ENCODE data around the gene PRKN. TPM values are rescaled to one million over a fixed set of nuclear protein-coding genes. Genes with fewer than 3 reads are reported as not detected.

PRKN gene
- total RNA-seq, 1 experiment from 2014 or later, result not detected

DNA sequence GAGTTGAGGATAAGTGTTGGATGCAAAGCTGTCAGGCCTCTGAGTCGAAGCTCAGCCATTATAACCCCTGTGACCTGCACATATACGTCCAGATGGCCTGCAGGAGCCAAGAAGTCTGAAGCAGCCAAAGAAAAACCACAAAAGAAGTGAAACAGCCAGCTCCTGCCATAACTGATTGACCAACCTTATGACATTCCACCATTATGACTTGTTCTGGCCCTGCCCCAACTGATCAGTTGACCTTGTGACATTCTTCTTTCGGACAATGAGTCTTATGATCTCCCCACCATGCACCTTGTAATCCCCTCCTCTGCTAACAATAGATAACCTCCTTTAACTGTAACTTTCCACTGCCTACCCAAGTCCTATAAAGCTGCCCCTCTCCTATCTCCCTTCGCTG, 1320.0 kb downstream of the PRKN start:
- intact Hi-C loops (cut with micrococcal nuclease; ENCODE audit: unreplicated experiment), result no loop called here
- ChIA-PET POLR2A (ENCODE audit: unreplicated experiment) (no interaction called here), CTCF (no interaction called here)
- Histone ChIP-seq H3K4me1 (replicated peaks; ENCODE audit: insufficient read depth) (no peaks in the 10 kb centered on the region), H3K4me2 (no peak overlapping the region), H3K27ac (no peak overlapping the region), H3K36me3 (ENCODE audit: low read depth) (no peaks in the 10 kb centered on the region), H3K9me2 (ENCODE audit: insufficient read depth) (no peaks in the 10 kb centered on the region), H3K4me3 (no peak overlapping the region), H3F3A (ENCODE audit: insufficient read depth, low read depth) (no peaks in the 10 kb centered on the region), H3K27me3 (ENCODE audit: insufficient read depth, low read depth) (no peaks in the 10 kb centered on the region; the same call in 1 of the 2 replicates), H2AFZ (no peak overlapping the region), H4K20me1 (ENCODE audit: insufficient read depth) (no peaks in the 10 kb centered on the region), H3K79me2 (ENCODE audit: low read depth) (no peaks in the 10 kb centered on the region), H3K9me3 (ENCODE audit: insufficient read depth, low read depth) (no peaks in the 10 kb centered on the region)
- no TSS peak for BruUV-seq (replicated peaks)
- TF ChIP-seq EZH2 (IDR thresholded peaks at IDR 0.05; ENCODE audit: low read depth) (no peak), CTCF (conservative IDR thresholded peaks at IDR 0.05) (no peak)
- no peak for DNase-seq

DNA sequence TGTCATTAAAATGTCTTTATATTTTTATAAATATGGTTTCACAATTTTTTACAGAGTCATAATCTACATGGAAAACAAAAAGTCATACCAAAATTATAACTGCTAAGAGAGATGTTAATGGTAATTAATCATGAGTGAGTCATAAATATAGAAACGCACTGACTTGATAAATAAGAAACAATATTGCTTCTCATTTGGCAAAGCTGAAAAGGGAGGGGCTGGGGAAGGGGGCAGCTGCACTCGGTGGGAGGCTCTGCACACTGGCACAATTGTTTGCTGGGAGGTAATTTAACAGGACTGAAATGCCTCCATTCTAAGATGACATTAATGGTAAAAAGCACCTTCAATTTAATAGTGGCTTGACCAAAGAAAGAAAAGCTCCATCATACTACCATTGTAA, 1320.5 kb downstream of the PRKN start:
- Histone ChIP-seq H2AFZ (no peak overlapping the region), H3K9me3 (ENCODE audit: insufficient read depth, low read depth) (no peaks in the 10 kb centered on the region), H4K20me1 (ENCODE audit: insufficient read depth) (no peaks in the 10 kb centered on the region), H3K4me3 (no peak overlapping the region), H3K4me2 (no peak overlapping the region), H3F3A (ENCODE audit: insufficient read depth, low read depth) (no peaks in the 10 kb centered on the region), H3K27me3 (ENCODE audit: insufficient read depth, low read depth) (peaks cover under 1% of the 10 kb centered on the region; the same call in 1 of the 2 replicates), H3K9me2 (ENCODE audit: insufficient read depth) (no peaks in the 10 kb centered on the region), H3K27ac (no peak overlapping the region), H3K79me2 (ENCODE audit: low read depth) (no peaks in the 10 kb centered on the region), H3K4me1 (replicated peaks; ENCODE audit: insufficient read depth) (no peaks in the 10 kb centered on the region), H3K36me3 (ENCODE audit: low read depth) (no peaks in the 10 kb centered on the region)
- CTCF ChIA-PET, result no interaction called here
- POLR2A ChIA-PET (ENCODE audit: unreplicated experiment), result no interaction called here
- no TSS peak for BruUV-seq (replicated peaks)
- TF ChIP-seq CTCF (conservative IDR thresholded peaks at IDR 0.05), result no peak
- TF ChIP-seq EZH2 (IDR thresholded peaks at IDR 0.05; ENCODE audit: low read depth), result no peak
- intact Hi-C loops (cut with micrococcal nuclease; ENCODE audit: unreplicated experiment), result no loop called here
- DNase-seq, result no peak

DNA sequence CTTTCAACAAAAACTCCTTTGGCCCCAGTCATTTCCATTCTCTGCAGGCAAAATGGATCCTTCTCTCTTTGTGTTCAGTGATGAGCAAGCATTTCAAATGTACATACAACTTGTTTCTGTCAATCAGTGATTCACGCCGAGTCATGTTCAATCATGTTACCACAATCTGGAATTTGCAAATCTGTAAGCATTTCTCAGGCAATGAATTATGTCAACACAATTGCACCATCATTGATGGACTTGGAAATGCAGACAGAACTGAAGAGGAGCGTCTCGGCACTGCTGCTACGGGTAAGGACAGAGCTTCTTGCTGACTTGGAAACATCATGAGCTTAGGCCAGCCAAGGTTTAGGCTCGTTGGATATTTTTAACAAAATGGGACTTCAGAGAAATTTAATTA, 1320.9 kb downstream of the PRKN start:
- TF ChIP-seq EZH2 (IDR thresholded peaks at IDR 0.05; ENCODE audit: low read depth) (no peak), CTCF (conservative IDR thresholded peaks at IDR 0.05) (no peak)
- Histone ChIP-seq H2AFZ (no peak overlapping the region), H3K27me3 (ENCODE audit: insufficient read depth, low read depth) (peaks cover 3% of the 10 kb centered on the region; the same call in 1 of the 2 replicates), H4K20me1 (ENCODE audit: insufficient read depth) (no peaks in the 10 kb centered on the region), H3K27ac (no peak overlapping the region), H3K9me3 (ENCODE audit: insufficient read depth, low read depth) (no peaks in the 10 kb centered on the region), H3F3A (ENCODE audit: insufficient read depth, low read depth) (no peaks in the 10 kb centered on the region), H3K36me3 (ENCODE audit: low read depth) (no peaks in the 10 kb centered on the region), H3K9me2 (ENCODE audit: insufficient read depth) (no peaks in the 10 kb centered on the region), H3K79me2 (ENCODE audit: low read depth) (no peaks in the 10 kb centered on the region), H3K4me3 (no peak overlapping the region), H3K4me2 (no peak overlapping the region), H3K4me1 (replicated peaks; ENCODE audit: insufficient read depth) (no peaks in the 10 kb centered on the region)
- no peak for DNase-seq
- POLR2A ChIA-PET (ENCODE audit: unreplicated experiment), result no interaction called here
- intact Hi-C loops (cut with micrococcal nuclease; ENCODE audit: unreplicated experiment), result no loop called here
- BruUV-seq (replicated peaks), result no TSS peak
- CTCF ChIA-PET, result no interaction called here
